WI38 (cell line): ENCODE measurements around the gene GMDS.

Experiments used
- H3K4me3 ChIP-seq: 2 replicates; pipeline ENCODE4 v1.5.1; 2011; ENCODE audit warnings: low read depth, mild to moderate bottlenecking, control low read depth, low read length
- CTCF ChIP-seq: IDR thresholded peaks from 2 replicates; pipeline ENCODE4 v1.5.1; 2012; ENCODE audit warnings: low read depth, mild to moderate bottlenecking, control low read depth, low read length

GMDS gene

GRCh38 chr6:1837826-1838225 is 407.6 kb downstream of the GMDS start:
- no peak for TF ChIP-seq CTCF
- no peak overlapping the region for H3K4me3 ChIP-seq

DNA sequence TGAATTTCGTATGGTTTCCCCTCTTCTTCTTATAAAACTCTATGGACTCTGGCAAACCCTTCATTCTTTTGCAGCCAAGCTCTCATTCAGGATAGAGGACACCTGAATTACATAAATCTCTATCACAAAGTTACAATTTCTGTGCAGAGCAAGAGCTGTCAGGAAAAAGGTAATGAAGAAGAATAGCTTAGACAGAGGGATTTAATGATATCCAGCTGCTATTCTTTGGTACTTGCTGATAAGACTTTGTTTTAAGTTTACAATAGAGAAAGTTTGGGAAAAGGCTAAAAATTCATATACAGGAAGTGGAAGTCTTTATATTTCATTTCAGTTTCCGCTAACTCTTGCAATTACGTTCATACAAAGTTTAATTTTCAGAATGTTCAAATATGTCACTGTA is 408.7 kb downstream of the GMDS start:
- no peak for TF ChIP-seq CTCF
- H3K4me3 ChIP-seq = no peak overlapping the region

- H3K4me3 ChIP-seq = no peak overlapping the region
- no peak for TF ChIP-seq CTCF
Observed at GRCh38 chr6:1834646-1835516, 410.5 kb downstream of the GMDS start.

DNA sequence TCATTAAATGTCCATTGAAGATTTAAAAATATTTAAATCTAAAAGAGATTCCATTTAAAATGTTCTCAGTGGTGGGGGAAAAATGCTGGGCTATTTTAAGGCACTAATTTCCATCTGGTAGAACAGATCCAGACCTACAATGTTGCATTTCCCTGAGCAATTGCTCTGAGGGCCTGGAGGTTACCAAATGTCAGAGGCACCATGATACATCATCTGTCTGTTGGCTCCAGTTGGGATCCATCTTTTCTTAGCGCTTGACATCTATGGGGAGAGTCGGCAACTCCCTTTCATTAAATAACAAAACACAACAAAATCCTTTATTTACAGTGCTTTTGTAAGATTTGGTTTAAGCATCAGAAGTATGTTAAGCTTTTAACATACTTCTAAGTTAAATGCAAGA is 411.2 kb downstream of the GMDS start:
- no peak for TF ChIP-seq CTCF
- H3K4me3 ChIP-seq = no peak overlapping the region

- H3K4me3 ChIP-seq = no peak overlapping the region
- no peak for TF ChIP-seq CTCF
Observed at GRCh38 chr6:1832844-1833787, 412.3 kb downstream of the GMDS start.

- H3K4me3 ChIP-seq = no peak overlapping the region
- TF ChIP-seq CTCF = no peak
Observed at GRCh38 chr6:1832358-1832757, 413.0 kb downstream of the GMDS start.
